Neural progenitor cell (in vitro differentiated cells): Measurements from ENCODE around the gene FAAP24.

Experiments used
- CTCF ChIP-seq: fragments of 200-600 bp; sonication (generic); IDR thresholded peaks from 2 replicates; pipeline ENCODE4 v1.5.1; 2017; ENCODE audit warnings: antibody characterized with exemption, mild to moderate bottlenecking
- EZH2 ChIP-seq: fragments of 200-600 bp; sonication (generic); IDR thresholded peaks from 2 replicates; pipeline ENCODE4 v1.6.1; 2017; ENCODE audit warnings: antibody characterized with exemption, mild to moderate bottlenecking, moderate library complexity
- EZH2phosphoT487 ChIP-seq: fragments of 200-600 bp; sonication (generic); IDR thresholded peaks from 2 replicates; pipeline ENCODE4 v1.6.1; 2017; ENCODE audit warnings: antibody characterized with exemption

- TF ChIP-seq CTCF (no peak), EZH2 (no peak), EZH2phosphoT487 (no peak)
These were observed 33.4 kb downstream of the FAAP24 start for GRCh38 chr19:33005440-33005839.
